AG04450 (cell line): ENCODE data around the gene EPHA4. TPM values are rescaled to one million over a fixed set of nuclear protein-coding genes. Genes with fewer than 3 reads are reported as not detected.

Source experiments
- CTCF ChIA-PET: fragments of 300-600, 350-600 bp; formaldehyde crosslinking; extraction: SDS; loops from one replicate; lab custom pipeline; 2022; ENCODE audit warnings: antibody characterized with exemption, inconsistent platforms; lab: Charles Lee
- POLR2A ChIA-PET: fragments of 350-600 bp; formaldehyde crosslinking; extraction: SDS; loops from one replicate; lab custom pipeline; 2021; ENCODE audit warnings: antibody characterized with exemption, inconsistent platforms; lab: Yijun Ruan, JAX
- DNase-seq: peaks from one replicate; pipeline ENCODE4 v3.0.0-alpha.2; 2011; ENCODE audit warnings: low read depth, low spot score
- H3K27ac ChIP-seq: one replicate; pipeline ENCODE4 v1.5.1; 2012; ENCODE audit warnings: low read depth, low read length, control low read depth
- H3K27me3 ChIP-seq: one replicate; pipeline ENCODE4 v1.6.0; 2012; ENCODE audit warnings: low read length; ENCODE audit not compliant: control insufficient read depth, insufficient read depth
- H3K4me3 ChIP-seq: 2 replicates; pipeline ENCODE4 v1.5.1; 2011; ENCODE audit warnings: mild to moderate bottlenecking, low read depth, low read length, control low read depth
- H3K9me3 ChIP-seq: 2 replicates; pipeline ENCODE4 v1.5.1; 2012; ENCODE audit warnings: low read length; ENCODE audit not compliant: control insufficient read depth, insufficient read depth
- CTCF ChIP-seq: IDR thresholded peaks from 2 replicates; pipeline ENCODE4 v1.5.1; 2011; ENCODE audit warnings: low read depth, low read length, control low read depth, inconsistent platforms
- polyA plus RNA-seq: library from polyadenylated mRNA; depleted of rRNA; stranded (reverse); fragments of >200 nt; gene quantifications from 2 replicates; pipeline ENCODE4 v1.2.3, GENCODE V29; 2011

Gene EPHA4
- polyA plus RNA-seq, 1 experiment = 37.9 TPM

- no peak overlapping the region for H3K4me3 ChIP-seq
- DNase-seq = no peak
- ChIA-PET POLR2A (no interaction called here), CTCF (no interaction called here)
- no peaks in the 10 kb centered on the region for H3K27me3 ChIP-seq
- H3K9me3 ChIP-seq = no peaks in the 10 kb centered on the region
- no peak for TF ChIP-seq CTCF
- no peak overlapping the region for H3K27ac ChIP-seq
Observed at GRCh38 chr2:221612161-221612560, 40.1 kb upstream of the EPHA4 start.

- Histone ChIP-seq H3K27ac (no peak overlapping the region), H3K27me3 (no peaks in the 10 kb centered on the region), H3K4me3 (no peak overlapping the region), H3K9me3 (no peaks in the 10 kb centered on the region)
- DNase-seq = no peak
- TF ChIP-seq CTCF = no peak
- CTCF ChIA-PET = no interaction called here
- POLR2A ChIA-PET = no interaction called here
Observed at GRCh38 chr2:221610675-221611074, 38.6 kb upstream of the EPHA4 start.

- no peak for TF ChIP-seq CTCF
- CTCF ChIA-PET = no interaction called here
- POLR2A ChIA-PET = no interaction called here
- Histone ChIP-seq H3K9me3 (no peaks in the 10 kb centered on the region), H3K27ac (no peak overlapping the region), H3K27me3 (no peaks in the 10 kb centered on the region), H3K4me3 (no peak overlapping the region)
- no peak for DNase-seq
Observed at GRCh38 chr2:221610255-221610654, 38.2 kb upstream of the EPHA4 start.

- Histone ChIP-seq H3K27ac (no peak overlapping the region), H3K4me3 (no peak overlapping the region), H3K9me3 (no peaks in the 10 kb centered on the region), H3K27me3 (no peaks in the 10 kb centered on the region)
- ChIA-PET POLR2A (no interaction called here), CTCF (no interaction called here)
- no peak for TF ChIP-seq CTCF
- no peak for DNase-seq
Observed at GRCh38 chr2:221608442-221608841, 36.3 kb upstream of the EPHA4 start.

GRCh38 chr2:221606424-221606823, 34.3 kb upstream of the EPHA4 start:
- ChIA-PET CTCF (no interaction called here), POLR2A (no interaction called here)
- Histone ChIP-seq H3K27ac (no peak overlapping the region), H3K4me3 (no peak overlapping the region), H3K9me3 (no peaks in the 10 kb centered on the region), H3K27me3 (no peaks in the 10 kb centered on the region)
- DNase-seq = no peak
- no peak for TF ChIP-seq CTCF
